ENCODE measurements around the gene PPP2R2C.

Gene PPP2R2C

DNA sequence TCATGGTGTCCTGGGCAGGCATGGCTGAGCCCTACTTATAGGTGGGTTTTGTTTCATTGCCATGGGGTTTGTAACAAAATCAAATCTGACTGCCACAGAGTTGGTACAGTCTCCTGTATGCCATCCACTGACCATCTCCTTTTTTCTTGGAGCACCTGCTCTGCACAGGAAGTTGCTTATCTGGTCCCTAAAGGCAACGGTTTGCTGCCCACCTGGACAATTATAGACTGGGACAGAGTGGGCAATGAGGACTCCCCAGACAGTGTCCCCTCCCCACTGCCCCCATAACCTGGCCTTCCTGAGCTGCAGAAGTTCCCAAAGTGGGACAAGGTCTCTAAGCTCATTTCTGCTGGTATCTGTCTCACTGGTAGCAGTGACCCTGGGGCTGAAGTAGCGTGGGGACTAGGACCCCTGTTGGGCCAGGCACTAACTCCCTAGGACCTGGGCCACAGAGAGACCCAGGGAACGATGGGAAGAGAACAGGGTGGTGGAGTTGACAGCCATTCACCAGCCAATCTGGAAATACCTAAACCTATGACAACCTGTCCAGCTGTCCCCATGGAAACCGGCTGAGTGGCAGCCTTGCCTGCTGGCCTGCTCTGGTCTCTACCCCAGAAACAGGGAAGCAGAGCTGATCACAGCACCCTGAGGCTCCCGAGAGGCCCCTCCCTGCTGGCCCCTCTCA lies 138.1 kb downstream of the PPP2R2C start:
- FAIRE-seq (no peak), DNase-seq (ENCODE audit: insufficient read length, low spot score) (no peak)
- TF ChIP-seq, protein P1, sequence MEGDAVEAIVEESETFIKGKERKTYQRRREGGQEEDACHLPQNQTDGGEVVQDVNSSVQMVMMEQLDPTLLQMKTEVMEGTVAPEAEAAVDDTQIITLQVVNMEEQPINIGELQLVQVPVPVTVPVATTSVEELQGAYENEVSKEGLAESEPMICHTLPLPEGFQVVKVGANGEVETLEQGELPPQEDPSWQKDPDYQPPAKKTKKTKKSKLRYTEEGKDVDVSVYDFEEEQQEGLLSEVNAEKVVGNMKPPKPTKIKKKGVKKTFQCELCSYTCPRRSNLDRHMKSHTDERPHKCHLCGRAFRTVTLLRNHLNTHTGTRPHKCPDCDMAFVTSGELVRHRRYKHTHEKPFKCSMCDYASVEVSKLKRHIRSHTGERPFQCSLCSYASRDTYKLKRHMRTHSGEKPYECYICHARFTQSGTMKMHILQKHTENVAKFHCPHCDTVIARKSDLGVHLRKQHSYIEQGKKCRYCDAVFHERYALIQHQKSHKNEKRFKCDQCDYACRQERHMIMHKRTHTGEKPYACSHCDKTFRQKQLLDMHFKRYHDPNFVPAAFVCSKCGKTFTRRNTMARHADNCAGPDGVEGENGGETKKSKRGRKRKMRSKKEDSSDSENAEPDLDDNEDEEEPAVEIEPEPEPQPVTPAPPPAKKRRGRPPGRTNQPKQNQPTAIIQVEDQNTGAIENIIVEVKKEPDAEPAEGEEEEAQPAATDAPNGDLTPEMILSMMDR (IDR thresholded peaks at IDR 0.05; ENCODE audit: insufficient read depth, missing control alignments): no peak

DNA sequence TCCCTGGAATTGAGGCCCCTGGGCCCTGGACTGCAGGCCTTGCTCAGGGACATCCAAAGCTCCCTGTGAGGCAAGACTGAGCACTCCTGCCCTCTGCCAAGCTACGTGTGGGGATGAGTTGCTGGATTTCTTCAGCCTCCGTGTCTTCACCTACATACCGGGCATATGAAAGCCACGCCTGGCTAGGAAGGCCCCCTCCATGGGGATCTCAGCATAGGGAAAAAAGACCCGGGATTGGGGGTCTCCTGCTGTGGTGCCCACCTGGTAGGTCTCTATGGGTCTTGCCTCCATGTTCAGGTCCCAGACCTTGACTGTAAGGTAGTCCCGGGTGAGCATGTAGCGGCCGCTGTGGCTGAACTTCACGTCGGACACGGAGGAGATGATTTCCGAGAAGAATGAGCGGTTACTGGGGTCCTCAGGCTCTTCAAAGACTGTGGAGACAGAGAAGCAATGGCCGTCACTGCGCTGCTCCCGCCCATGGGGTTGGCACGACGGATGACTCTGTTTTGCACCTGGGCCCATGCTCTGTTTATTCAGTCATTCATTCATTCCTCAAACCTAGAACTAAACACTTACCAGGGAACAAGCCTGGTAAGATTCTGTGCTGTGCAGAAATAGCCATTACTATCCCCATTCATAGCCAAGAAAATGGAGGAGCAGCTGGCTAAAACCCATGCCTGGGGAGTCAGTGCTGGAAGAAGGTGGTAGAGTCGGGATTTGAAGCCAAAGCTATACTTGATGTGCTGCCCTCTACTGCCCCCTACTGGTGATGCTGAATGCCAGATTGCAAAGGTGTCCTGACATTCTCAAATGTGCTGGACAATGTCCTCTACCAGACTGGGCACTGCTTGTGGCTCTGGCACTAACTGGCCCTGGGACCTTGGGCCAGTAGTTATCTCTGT lies 138.9 kb downstream of the PPP2R2C start:
- FAIRE-seq (no peak), DNase-seq (ENCODE audit: insufficient read length, low spot score) (no peak)
- TF ChIP-seq, protein P1 (IDR thresholded peaks at IDR 0.05; ENCODE audit: insufficient read depth, missing control alignments): peak; percentile 33

DNA sequence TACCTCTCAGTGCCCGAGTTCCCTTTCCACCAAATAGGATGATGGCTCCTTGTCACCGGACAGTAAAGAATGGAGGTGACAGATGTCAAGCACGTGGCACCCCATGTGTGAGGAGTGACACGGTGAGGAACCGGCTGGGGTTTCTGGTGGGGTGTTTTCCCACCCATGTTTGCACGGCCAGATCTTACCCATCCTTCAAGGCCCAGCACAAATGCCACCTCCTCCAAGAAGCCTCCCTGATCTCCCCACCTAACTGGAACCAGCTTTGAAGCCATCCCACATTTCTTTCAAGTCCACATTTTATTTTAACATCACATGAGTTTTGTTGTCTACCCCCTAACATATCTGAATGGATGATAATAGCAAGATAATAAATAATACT lies 139.8 kb downstream of the PPP2R2C start:
- FAIRE-seq (no peak), DNase-seq (ENCODE audit: insufficient read length, low spot score) (no peak)
- TF ChIP-seq, protein P1 (IDR thresholded peaks at IDR 0.05; ENCODE audit: insufficient read depth, missing control alignments): no peak

DNA sequence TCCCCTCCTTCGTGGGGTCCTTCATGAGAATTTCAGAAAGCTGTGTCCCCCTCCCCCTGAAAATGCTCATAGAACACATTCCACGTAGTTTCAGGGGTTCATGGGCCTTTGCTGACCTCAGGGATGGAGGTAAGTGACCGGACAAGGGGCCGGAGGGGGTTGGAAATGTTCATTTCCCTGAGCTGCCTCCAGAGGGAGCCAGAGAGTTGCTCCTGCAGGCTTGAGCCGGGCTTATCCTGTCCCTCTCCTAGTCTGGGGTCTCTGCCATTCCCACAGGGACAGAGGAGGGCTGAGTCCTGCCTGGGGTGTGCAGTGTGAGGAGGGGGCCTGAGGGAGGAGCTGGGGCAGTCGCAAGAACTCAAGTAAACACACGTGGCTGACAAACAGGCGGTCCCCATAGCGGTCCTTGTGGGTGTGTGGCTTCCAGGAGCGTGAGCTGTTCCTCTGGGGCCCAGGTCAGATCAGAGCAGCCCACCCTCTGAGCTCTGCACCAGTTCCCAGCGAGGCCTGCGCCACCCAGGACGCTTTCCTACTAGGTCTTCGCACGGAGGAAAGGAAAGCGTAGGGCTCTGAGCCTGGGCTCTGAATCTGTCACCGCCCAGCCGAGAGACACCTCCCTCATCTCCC lies 140.3 kb downstream of the PPP2R2C start:
- DNase-seq (ENCODE audit: insufficient read length, low spot score): no peak
- FAIRE-seq: no peak
- TF ChIP-seq, protein P1 (IDR thresholded peaks at IDR 0.05; ENCODE audit: insufficient read depth, missing control alignments): peak; percentile 77

DNA sequence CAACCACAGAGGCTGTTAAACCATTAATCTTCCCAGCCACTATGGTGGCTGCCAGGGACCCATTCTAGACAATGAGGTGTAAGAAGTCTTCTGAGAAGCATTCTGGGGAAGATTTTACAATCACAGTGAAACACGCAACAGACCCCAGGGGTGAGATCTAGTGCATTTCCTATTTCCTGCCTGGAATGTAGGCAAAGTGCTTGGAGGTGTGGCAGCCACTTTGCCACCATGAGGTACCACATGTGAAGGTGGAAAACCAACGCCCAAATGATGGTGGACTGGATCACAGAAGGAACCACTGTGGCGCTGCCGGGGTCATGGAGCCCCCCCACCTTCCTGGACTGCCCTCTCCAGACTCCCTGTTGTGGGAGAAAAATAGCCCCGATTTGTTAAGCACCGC lies 140.9 kb downstream of the PPP2R2C start:
- no peak for FAIRE-seq
- TF ChIP-seq, protein P1 (IDR thresholded peaks at IDR 0.05; ENCODE audit: insufficient read depth, missing control alignments): no peak
- no peak for DNase-seq (ENCODE audit: insufficient read length, low spot score)

DNA sequence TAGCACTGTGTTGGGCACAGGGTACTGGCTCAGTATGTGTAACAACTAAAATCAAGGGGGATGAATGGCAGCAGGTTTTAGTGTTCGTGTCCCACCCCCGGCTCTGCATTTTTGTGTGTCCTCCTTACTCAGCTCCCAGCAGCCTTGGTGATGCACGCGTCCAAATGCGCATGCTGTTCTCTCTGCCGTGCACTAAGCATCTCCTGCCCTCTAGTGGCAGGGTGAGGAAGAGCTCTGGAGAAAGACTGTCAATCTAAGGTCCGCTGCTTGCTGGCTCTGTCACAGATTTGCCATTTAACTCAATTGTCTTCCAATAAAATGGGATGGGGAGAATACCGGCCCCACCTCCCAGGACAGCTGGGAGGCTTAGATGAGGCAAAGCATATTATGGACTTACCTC lies 141.4 kb downstream of the PPP2R2C start:
- FAIRE-seq: no peak
- TF ChIP-seq, protein P1 (IDR thresholded peaks at IDR 0.05; ENCODE audit: insufficient read depth, missing control alignments): peak; percentile 51
- DNase-seq (ENCODE audit: insufficient read length, low spot score): no peak

Data from D721Med (cell line).